NCI-H128 (cell line): ENCODE results near the gene RFPL3.
"Not testable (repeated sequence)": the region's sequence is repeated elsewhere in the genome, so short reads cannot be mapped to it uniquely, and the experiment has no call there.

Experiments used
- DNase-seq: peaks from one replicate; lab custom pipeline; 2025; ENCODE audit not compliant: unreplicated experiment; lab: John Stamatoyannopoulos, UW

RFPL3 gene

DNA sequence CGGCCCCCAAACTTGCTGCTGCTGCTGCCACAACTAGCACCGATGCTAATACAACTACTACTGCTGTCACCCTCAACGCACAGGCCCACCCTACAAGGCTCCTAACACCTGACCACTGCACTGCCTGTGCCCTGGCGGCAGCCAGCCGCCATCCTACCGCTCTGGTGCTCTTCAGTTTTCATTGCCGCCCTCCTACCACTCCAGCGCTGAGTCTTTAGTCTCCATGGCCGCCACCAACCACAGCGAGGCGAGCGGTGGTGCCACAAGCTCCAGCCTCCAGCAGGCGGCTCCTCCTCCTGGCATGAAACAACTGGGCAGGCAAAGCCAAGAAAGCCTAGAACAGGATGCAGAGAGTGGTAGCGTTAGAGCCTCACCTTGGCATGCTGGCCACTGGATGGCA, 5.0 kb upstream of the RFPL3 start:
- DNase-seq = no peak

DNA sequence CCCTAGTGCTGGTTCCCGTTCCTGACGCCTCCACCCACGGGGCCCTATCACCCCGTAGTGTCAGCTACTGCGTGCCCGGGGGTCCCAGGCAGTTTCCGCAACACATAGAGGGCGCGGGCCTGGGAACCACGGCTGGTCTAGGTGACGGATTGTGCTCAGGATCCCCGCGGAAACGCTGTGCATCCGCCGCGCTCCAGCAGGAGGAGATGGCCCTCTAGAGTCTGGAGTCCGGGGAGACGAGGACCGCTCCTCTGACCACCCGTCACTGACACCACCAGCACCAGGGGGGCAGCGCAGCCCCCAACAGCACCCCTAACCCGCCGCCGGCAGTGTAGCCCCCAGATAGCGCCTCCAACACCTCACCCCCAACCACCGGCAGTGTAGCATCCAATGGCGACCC, 4.4 kb upstream of the RFPL3 start:
- no peak for DNase-seq

DNA sequence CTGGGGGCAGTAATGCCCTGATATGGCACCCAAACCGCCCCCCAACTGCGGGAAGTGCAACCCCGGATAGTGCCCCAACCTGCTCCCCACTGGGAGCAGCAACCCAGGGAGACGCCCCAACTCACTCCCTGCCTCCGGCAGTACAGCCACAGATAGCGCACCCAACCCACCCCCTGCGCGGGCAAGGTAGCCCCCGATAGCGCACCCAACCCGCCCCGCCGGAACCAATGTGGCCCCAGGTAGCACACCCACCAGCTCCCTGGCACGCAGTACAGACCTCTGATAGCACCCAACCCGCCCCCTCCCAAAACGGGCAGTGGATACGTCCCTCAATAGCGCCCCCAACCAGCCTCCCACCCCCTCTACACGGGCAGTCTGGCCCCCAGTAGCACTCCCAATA, 3.8 kb upstream of the RFPL3 start:
- no peak for DNase-seq

DNA sequence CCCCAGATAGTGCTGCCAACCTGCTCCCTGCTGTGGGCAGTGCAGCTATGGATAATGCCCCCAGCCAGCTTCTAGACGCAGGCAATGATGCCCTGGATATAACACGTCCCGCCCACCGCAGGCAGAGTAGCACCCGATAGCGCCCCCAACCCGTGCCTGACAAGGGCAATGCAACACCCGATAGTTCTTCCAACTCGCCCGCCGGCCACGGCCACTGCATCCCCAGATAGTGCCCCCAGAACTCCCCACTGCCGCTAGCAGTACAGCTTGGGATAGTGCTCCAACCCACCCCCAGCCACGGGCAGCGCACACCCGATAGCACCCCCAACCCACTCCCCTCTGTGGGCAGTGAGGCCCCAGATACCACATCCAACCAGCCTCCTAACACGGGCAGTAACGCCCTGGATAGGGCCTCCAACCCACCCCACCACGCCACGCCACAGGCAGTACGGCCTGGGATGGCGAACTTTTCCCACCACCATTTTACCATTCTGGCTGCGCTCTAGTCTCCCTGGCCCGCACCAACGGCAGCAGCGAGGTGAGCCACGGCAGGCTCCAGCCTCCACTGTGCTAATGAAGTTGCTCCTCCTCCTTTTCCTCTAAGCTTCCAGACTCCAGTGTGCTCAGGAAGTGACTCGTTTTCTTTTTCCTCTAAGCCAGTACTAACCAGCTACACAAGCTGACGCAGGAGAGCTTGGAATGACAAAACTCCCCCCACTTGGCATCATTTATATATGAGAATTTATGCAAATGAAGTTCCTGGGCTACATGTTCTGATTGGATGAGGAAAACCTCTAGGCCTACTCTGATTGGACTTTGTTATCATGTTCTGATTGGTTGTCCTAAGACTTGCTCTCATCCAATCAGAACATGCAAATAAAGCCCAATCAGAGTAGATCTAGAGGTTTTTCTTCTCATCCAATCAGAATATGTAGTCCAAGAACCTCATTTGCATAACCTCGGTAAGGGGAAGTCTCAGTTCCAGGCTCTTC, 3.0 kb upstream of the RFPL3 start:
- DNase-seq = no peak

DNA sequence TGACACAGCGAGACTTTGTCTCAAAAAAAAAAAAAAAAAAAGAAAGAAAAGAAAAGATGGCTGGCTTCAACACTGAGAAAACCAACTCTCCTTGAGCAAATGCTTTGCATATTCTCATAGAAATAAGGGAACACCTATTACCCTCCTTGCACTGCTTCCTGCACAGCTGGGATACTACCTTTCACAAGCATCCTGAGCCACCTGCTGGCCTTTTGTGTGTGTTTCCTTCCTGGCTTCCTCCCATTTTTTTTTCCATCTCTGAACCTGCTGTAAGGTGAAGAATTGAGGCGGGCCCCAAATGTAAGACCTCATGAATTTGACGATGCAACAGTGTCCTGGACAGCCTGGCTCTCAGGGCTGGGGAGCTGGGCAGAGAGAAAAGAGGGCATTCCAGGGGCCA, 1.9 kb upstream of the RFPL3 start:
- DNase-seq = no peak

DNA sequence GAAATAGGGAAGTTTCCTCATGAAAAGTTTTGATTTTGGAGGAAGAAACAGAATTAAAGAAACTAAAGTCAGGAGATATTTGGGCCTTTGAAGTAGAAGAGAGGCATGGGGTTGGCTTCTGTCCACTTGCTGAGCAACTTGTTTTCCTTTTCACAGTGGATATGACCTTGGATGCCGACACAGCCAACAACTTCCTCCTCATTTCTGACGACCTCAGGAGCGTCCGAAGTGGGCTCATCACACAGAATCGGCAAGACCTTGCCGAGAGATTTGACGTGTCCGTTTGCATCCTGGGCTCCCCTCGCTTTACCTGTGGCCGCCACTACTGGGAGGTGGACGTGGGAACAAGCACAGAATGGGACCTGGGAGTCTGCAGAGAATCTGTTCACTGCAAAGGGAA, 2.4 kb downstream of the RFPL3 start:
- not testable (repeated sequence) for DNase-seq

DNA sequence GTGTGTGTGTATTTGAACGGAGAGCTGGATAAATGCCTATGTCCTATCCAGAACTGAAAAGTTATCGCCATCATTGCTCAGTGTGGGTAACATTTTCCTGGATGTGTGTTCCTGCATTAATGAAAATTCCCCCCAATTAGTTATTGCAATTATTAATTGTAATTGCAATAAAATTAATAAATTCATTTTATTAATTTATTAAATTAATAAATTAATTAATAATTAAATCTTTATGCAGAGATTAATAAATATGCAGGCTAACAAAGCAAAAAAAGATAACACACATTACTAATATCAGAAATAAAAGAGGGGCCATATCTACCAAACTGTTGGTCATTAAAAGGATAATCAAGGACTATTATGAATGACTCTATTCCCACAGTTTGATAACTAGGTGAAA, 3.6 kb downstream of the RFPL3 start:
- DNase-seq = no peak

DNA sequence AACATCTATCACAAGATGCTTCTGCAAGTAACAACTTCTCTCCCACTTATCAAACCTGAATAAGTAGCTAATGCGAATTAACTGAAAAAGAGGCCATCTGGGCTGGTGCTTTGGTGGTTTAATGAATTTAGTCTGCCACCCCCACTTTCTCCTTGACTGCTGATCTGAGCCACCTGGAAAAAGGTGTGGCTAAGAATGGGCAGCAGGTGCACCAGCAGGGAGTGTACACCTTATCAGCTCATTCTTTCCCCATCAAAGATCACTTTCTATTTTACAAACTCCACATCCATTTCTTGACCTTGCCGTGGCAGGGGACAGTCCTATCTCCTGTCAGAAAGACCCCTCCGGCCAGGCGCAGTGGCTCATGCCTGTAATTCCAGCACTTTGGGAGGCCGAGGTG, 6.5 kb downstream of the RFPL3 start:
- no peak for DNase-seq

DNA sequence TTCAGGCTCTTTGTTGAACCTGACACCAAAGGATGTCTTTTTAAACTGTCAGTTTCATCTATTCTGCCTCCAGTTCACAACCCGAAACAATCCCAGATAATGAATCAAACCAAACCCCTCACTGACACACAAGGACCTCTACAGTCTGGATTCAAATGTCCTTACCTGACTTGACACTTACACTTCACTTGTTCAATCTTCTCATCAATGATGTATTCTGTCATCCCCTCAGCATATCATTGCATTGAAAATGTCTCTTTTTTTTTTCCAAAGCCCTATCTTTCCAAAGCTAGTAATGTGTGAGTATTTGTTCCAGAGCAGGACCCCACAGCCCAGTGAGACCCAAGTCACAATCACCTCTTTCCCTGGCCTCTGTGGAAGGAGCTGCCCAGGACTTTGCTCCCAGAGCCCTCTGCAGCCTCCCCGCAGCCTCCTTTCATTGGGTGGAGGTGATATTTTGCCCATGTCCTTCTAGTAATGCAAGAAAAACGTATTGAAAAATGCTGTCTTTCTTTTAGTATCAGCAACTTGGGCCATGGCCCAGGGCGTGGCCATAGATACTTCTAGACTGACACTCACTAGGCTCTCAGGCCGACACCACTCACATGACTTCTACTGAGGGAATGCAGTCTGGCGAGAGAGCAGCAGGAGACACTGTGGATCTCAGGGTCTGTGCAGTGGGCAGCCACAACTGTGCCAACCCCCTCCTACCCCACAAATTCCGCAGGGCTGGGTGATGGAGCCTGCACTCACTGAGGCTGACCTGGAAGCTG, 18.2 kb downstream of the RFPL3 start:
- no peak for DNase-seq

DNA sequence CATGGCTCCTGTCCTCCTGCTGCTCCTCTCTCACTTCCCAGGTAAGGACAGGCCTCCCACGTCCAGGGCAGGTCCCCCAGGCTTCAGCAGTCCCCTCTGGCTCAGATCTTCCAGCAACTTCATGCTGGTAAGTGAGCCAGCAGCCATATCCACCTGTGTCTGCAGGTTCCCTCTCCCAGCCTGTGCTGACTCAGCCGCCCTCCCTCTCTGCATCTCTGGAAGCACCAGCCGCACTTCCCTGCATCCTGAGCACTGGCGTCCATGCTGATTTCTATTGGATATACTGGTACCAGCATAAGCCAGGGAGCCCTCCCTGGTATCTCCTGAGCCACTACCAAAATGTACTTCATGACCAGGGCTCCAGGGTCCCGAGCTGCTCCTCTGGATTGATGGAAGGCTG, 19.0 kb downstream of the RFPL3 start:
- no peak for DNase-seq

DNA sequence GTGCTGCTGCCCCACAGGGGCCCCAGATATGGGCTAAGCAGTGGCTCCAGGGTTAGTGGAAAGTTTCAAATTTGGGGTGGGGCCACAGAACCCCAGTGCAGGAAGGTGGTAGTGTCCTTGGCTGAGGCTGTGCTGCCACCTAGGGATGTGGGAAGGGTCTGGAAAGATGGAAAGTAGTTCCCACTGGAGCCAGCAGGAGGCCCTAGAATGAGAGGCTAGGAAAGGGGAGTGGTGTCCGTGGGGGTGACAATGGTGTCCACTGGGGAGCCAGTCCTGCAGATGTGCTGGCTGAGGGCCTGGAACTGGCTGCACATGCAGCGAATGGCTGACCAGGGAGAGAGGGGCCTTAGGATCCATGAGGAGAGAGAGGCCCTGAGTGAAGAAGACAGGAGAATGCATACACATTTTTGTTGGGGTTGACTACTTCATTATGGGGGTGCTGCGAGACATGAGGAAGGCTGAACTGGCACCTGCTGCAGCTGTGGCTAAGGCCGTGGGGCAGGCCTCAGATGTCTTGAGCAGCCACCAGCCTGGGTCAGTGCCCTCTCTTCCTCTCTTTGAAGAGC, 21.1 kb downstream of the RFPL3 start:
- DNase-seq = no peak

DNA sequence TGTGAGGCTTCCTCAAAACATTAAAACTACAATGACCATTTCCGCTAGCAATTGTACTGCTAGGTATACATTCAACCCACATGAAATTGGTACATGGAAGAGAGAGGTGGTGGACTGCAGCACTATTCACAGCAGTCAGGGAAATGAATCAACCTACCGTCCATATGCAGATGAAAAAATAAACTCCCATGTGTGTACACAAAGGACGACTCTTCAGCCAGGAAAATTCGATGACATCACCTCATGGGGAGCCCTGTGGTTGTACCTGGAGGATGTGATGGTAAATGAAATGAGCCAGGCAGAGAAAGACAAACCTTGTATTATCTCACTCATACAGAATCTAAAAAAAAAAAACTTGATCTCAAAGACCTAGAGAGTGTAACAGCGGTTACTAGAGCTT, 23.3 kb downstream of the RFPL3 start:
- DNase-seq = no peak

DNA sequence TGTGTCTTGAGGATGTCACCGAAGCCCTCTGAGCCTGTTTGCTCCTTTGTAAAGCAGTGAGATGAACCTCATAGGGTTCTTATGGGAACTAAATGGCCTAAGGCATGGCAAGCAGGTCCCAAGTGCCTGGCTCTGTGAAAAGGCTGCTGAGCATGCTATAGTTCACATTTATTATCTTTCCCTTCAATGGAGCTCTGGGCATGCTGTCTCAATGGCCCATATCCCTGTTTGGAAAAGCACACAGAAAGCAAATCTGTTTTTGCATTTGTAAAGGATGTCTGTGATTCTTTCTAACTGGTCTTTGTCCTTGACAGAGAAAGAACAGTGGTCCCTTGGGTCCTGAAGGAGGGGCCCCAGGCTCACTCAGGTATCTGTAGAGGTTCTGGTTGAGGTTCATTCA, 28.0 kb downstream of the RFPL3 start:
- no peak for DNase-seq

DNA sequence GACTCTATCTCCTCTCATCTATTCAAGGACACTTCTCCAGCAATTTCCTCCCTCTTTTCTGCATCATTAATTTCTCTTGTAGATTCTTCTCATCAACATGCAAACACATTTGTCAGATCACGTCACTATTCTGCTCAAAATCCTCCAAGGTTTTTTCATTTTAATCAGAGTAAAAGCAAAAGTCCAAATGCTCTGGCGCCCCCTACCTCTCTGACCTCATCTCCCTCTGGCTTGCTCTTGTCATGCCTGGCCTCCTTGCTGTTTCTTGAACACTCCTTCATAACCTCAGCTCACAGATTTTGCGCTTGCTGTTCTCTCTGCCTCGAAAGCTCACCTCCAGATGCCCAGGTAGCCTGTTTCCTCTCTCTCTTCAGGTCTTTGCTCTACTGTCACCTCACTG, 32.0 kb downstream of the RFPL3 start:
- DNase-seq = no peak

DNA sequence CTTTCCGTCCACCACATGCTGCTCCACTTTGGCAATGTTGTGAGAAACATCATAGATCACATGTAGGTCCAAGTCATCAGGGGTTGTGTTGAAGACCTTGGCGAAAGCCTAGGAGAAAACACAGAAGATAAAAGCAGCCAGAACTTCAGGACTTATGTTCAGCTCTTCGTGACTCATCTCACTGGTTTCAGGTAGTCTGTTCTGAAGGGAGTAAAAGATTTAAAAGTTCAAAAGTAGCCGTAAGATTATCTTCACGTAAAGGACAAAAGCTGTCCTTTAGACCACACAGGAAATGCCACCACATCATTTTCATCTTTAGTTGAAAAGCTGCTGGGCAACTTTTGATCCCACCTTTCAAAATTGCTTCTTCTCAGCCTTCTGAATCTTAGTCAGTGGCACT, 37.4 kb downstream of the RFPL3 start:
- no peak for DNase-seq

DNA sequence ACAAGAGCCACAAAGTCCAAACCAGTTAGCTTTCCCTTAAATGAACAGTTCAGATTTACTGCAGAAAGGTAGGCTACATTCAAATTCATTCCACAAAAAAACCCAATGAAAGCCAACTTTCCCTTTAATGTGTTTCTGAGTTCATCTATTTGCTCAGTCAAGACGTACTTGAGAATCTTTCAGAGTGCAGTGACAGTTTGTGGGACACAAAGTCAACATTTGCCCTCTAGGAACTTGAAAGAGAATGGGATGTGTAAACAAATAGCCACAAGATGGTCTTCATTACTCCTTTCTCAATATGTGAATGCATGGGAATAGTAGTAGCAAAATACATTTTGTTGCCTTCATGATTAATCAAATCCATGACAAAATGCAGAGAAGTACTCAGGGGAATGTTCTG, 38.6 kb downstream of the RFPL3 start:
- DNase-seq = no peak

DNA sequence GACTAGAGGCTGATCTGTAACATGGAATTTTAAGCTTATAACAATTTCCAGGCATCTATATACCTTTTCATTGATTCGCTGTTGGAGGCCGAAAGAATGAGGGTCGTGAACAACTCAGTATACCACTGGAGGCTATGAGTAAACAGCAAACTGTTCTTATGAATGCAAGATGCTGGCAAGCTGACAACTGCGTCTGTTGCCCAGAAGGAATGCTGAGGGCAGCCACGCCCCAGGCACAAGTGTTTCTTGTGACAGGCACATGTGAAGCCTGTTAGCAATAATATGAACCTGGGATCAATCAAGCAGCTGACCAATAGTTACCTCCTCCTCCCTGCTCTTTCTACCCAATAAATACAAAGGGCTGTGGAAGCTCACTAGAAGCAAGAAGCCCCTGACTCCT, 39.1 kb downstream of the RFPL3 start:
- DNase-seq = no peak

DNA sequence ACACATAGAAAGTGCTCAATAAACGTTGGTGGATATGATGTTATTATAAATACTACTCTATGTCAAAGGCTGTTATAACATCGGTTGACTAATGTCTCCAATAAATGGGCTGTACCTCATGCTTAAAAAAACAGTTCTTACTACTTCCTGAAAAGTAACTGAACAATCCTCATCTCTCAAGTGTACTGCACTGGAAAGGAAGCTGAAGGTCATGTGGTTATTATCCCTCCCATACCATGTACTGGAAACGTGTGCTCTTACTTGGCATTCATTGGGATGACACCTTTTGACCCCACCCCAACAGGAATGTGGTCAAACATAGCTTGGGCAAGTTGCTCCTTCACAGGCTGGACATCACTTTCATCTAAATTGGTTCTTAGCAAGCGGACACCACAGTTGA, 43.8 kb downstream of the RFPL3 start:
- no peak for DNase-seq

DNA sequence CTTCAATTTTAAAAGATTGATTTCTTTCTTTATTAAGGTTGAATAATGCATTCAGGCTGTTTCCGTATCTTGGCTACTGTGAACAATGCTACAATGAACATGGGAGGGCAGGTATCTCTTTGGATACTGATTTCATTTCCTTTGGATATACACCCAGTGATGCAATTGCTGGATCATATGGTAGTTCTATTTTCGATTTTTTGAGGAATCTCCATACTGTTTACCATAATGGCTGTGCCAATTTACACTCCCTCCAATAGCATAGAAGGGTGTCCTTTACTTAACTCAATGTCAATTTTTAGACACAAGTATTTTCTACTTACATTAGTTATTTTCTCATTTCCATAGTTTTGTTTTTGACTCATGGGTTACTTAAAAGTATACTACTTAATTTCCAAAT, 46.4 kb downstream of the RFPL3 start:
- no peak for DNase-seq

DNA sequence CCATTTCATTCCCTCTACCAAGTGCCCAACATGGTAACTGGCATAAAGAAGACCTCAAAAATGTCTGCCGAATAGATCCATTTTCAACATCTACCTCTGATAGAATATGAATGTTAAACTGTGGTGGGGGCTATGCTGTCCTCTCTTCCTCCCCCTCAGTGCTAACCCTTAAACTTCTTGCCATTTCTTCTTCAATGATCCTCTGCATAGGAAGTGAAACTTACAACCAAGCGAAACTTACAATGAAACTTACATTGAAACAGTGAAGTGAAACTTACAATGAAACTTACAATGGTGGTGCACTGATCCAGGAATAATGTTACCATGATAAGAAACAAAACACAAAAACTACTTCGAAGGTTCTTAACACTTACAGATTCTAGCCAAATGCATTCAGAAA, 49.6 kb downstream of the RFPL3 start:
- DNase-seq = no peak

DNA sequence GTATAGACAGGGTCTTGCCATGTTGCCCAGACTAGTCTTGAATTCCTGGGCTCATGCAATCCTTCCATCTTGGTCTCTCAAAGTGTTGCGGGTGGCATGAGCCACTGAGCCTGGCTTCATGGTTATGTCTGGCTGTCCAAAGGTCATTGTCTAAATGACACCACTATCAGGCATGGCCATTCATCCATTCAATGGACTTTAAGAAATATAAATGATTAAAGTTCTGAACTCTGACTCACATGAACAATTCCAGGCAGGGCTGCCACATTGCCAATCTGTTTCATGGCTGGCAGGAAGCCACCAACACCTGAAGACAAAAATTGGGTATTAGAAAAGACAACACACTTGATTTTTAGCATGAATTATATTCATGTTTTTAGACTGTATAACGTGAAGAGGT, 50.3 kb downstream of the RFPL3 start:
- DNase-seq = no peak

DNA sequence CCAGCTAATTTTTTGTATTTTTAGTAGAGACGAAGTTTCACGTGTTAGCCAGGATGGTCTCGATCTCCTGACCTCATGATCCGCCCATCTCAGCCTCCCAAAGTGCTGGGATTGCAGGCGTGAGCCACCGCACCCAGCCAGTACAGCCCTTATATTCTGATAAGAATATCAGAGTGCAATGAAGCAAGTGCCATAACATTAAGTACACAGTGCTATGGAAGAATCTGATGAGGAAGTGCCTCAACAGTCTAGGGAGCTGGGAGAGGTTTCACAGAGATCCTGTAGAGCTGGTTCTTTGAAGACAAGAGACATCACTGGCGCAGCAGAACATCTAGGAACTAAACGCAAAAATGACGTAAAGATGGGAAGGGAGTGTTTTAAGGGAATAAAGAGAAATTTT, 52.3 kb downstream of the RFPL3 start:
- no peak for DNase-seq
